Measurements from ENCODE around the gene CALHM4. TPM values are rescaled to one million over a fixed set of nuclear protein-coding genes. Genes with fewer than 3 reads are reported as not detected.

CALHM4 gene
- total and polyA plus RNA-seq, 2 experiments from 2014 or later = not detected

DNA sequence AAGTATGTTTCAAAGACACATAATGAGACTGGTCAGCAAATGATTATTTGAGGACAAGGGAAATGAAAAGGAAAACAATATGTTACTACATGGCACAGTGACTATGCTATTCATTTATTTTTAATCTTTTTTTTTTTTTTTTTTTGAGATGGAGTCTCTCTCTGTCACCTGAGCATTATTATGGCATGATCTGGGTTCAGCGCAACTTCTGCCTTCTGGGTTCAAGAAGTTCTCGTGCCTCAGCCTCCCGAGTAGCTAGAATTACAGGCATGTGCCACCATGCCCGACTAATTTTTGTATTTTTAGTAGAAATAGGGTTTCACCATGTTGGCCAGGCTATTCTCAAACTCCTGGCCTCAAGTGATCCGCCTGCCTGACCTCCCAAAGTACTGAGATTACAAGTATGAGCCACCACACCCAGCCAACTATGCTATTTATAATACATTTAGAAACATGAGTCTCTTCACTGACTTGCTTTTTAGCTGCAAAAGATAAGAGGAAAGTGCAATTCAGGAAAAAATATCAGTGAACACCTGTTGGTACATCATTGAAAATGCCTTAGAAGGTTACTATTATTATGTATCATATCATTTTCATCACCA lies 3.4 kb downstream of the CALHM4 start:
- TF ChIP-seq CTCF (IDR thresholded peaks at IDR 0.05; ENCODE audit: low read depth, low read length) = no peak
- Histone ChIP-seq H3K36me3 (no peaks in the 10 kb centered on the region), H3K27me3 (no peaks in the 10 kb centered on the region), H3K4me3 (no peak overlapping the region), H3K27ac (no peak overlapping the region), H3K4me1 (ENCODE audit: low read depth) (no peaks in the 10 kb centered on the region), H3K9me3 (ENCODE audit: low read depth) (no peaks in the 10 kb centered on the region)
- no peak for DNase-seq (ENCODE audit: low read depth in 1 of 2, low spot score in 1 of 2)

GRCh38 chr6:116557893-116558292 lies 4.3 kb downstream of the CALHM4 start:
- DNase-seq (ENCODE audit: low read depth in 1 of 2, low spot score in 1 of 2) = peak; percentile 62 to 97
- Histone ChIP-seq H3K36me3 (no peaks in the 10 kb centered on the region), H3K9me3 (ENCODE audit: low read depth) (no peaks in the 10 kb centered on the region), H3K4me1 (ENCODE audit: low read depth) (peaks cover 5% of the 10 kb centered on the region), H3K27me3 (no peaks in the 10 kb centered on the region), H3K27ac (no peak overlapping the region), H3K4me3 (no peak overlapping the region)
- no peak for TF ChIP-seq CTCF (IDR thresholded peaks at IDR 0.05; ENCODE audit: low read depth, low read length)

DNA sequence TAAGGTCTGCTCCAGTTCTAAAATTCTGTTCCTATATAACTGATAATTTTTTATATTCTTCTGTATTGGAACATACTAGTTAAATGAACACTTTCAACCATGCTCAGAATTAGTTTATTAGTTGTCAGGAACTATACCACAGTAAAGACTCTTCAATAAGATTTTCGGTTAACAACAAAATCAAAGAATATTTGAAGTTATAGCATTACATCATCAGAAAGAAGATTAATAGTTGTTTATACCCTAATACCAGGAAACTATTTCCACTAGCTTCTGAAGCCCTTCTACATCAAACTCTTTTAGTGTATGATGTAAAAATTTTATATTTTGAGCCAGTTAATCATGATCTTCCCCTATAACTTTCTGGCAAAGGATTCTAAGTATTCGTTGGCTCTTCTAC lies 6.6 kb downstream of the CALHM4 start:
- Histone ChIP-seq H3K27me3 (no peaks in the 10 kb centered on the region), H3K4me3 (no peak overlapping the region), H3K4me1 (ENCODE audit: low read depth) (peaks cover 7% of the 10 kb centered on the region), H3K36me3 (no peaks in the 10 kb centered on the region), H3K9me3 (ENCODE audit: low read depth) (no peaks in the 10 kb centered on the region), H3K27ac (no peak overlapping the region)
- no peak for TF ChIP-seq CTCF (IDR thresholded peaks at IDR 0.05; ENCODE audit: low read depth, low read length)
- DNase-seq (ENCODE audit: low read depth in 1 of 2, low spot score in 1 of 2) = no peak

GRCh38 chr6:116561377-116562018 lies 7.9 kb downstream of the CALHM4 start:
- Histone ChIP-seq H3K27me3 (no peaks in the 10 kb centered on the region), H3K4me1 (ENCODE audit: low read depth) (peaks cover 7% of the 10 kb centered on the region), H3K4me3 (no peak overlapping the region), H3K27ac (peak overlapping the region; percentile 74), H3K9me3 (ENCODE audit: low read depth) (no peaks in the 10 kb centered on the region), H3K36me3 (no peaks in the 10 kb centered on the region)
- peak; percentile 72 to 83 for DNase-seq (ENCODE audit: low read depth in 1 of 2, low spot score in 1 of 2)
- peak; percentile 93 for TF ChIP-seq CTCF (IDR thresholded peaks at IDR 0.05; ENCODE audit: low read depth, low read length)

- TF ChIP-seq CTCF (IDR thresholded peaks at IDR 0.05; ENCODE audit: low read depth, low read length) = no peak
- no peak for DNase-seq (ENCODE audit: low read depth in 1 of 2, low spot score in 1 of 2)
Measured at GRCh38 chr6:116562019-116562403, 8.5 kb downstream of the CALHM4 start.

More at GRCh38 chr6:116562019-116562403, 8.5 kb downstream of the CALHM4 start:
- H3K4me1 ChIP-seq (ENCODE audit: low read depth) = peaks cover 7% of the 10 kb centered on the region
- no peak overlapping the region for H3K4me3 ChIP-seq
- no peaks in the 10 kb centered on the region for H3K36me3 ChIP-seq
- H3K9me3 ChIP-seq (ENCODE audit: low read depth) = no peaks in the 10 kb centered on the region
- H3K27ac ChIP-seq = peak overlapping the region; percentile 74
- no peaks in the 10 kb centered on the region for H3K27me3 ChIP-seq
